Memory B cell (primary cell): Measurements from ENCODE around the gene MRPS14.
"Not testable (repeated sequence)": the region's sequence is repeated elsewhere in the genome, so short reads cannot be mapped to it uniquely, and the experiment has no call there.

Source experiments
- ATAC-seq: fragments of 150-1000 bp; cut with Tn5 transposase; 2 replicates; pipeline ENCODE4 v1.10.0; 2021; ENCODE audit warnings: low read depth, mild to moderate bottlenecking, moderate library complexity
- DNase-seq, 2 donors: peaks; one replicate each; pipeline ENCODE4 v3.0.0; 2022; ENCODE audit warnings: low spot score in 2 of 2
- H3K27ac Mint-ChIP-seq: one replicate; pipeline ENCODE4 v1.8.0; 2022; ENCODE audit warnings: mild to moderate bottlenecking, moderate library complexity, mixed read lengths
- H3K27me3 Mint-ChIP-seq: one replicate; pipeline ENCODE4 v1.8.0; 2022; ENCODE audit warnings: mixed read lengths
- H3K36me3 Mint-ChIP-seq: one replicate; pipeline ENCODE4 v1.8.0; 2022; ENCODE audit warnings: mild to moderate bottlenecking, mixed read lengths
- H3K4me1 Mint-ChIP-seq: one replicate; pipeline ENCODE4 v1.8.0; 2022; ENCODE audit warnings: mixed read lengths
- H3K4me3 Mint-ChIP-seq: one replicate; pipeline ENCODE4 v1.8.0; 2022; ENCODE audit warnings: mild to moderate bottlenecking, moderate library complexity, mixed read lengths
- H3K9me3 Mint-ChIP-seq: one replicate; pipeline ENCODE4 v1.8.0; 2022; ENCODE audit warnings: mixed read lengths

MRPS14 gene

DNA sequence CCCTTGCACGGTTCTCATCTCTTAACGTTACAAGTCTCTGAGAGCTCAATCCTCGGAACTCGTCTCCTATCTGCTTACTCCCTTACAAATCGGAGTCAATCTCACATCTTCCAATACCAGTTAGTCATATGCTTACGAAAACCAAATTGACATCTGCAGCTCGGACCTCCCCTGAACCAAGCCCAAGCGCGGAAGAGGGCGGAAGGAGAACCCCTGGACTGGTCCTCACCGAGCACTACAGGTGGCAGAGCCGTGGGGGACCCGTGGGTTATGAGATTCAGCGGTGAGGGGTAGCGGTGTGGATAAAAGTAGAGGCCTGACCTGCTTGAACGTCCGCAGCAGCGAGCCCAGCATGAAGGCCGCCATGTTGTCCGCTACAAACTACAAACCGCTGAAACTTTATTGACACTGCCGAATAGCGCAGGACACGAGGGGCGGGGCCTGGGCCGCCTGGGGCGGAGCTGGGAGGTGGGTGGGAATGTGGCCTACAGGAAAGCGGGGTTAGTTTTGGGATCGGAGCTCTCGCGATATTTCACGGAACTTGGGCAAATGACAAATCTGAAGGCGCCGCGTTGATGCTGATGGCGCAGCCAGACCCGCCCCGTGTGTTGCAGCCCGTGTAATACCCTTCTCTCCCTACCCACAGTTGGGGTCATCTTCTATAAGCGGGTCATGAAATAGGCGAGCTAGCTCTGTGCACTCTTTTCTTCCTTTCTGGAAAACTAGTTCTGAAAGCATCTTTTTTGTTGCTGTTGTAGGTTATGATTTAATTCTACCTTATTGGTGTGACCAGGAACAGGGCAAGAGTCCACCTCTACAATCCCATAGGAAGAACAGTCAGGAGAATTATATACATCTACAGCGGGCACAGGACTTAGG, at the start of gene MRPS14:
Gene MRPS14 (minus strand): TSS at position 383 of the 879 bp plus-strand sequence. CDS start 17 bp downstream, at position 366.
- H3K4me3 Mint-ChIP-seq, result peak within 1 kb of the TSS; percentile 94
- peak; percentile 93 to 96 for DNase-seq
- H3K4me1 Mint-ChIP-seq, result peaks cover 20% of the 10 kb centered on the region
- H3K27me3 Mint-ChIP-seq, result no peaks in the 10 kb centered on the region
- peak within 1 kb of the TSS; percentile 95 for H3K27ac Mint-ChIP-seq
- ATAC-seq, result peak; percentile 91
- H3K9me3 Mint-ChIP-seq, result peaks cover 1% of the 10 kb centered on the region
- H3K36me3 Mint-ChIP-seq, result peaks cover 4% of the 10 kb centered on the region

- DNase-seq (no peak), ATAC-seq (no peak)
- Mint-ChIP-seq H3K36me3 (no peaks in the 10 kb centered on the region), H3K4me3 (no peak overlapping the region), H3K27ac (no peak overlapping the region), H3K27me3 (peaks cover 21% of the 10 kb centered on the region), H3K4me1 (peaks cover 6% of the 10 kb centered on the region), H3K9me3 (no peaks in the 10 kb centered on the region)
Measured at GRCh38 chr1:175072099-175072951, 49.1 kb upstream of the MRPS14 start.

- H3K27me3 Mint-ChIP-seq, result peaks cover 23% of the 10 kb centered on the region
- no peak overlapping the region for H3K27ac Mint-ChIP-seq
- H3K36me3 Mint-ChIP-seq, result no peaks in the 10 kb centered on the region
- no peak for DNase-seq
- H3K4me1 Mint-ChIP-seq, result peaks cover 6% of the 10 kb centered on the region
- no peaks in the 10 kb centered on the region for H3K9me3 Mint-ChIP-seq
- no peak for ATAC-seq
- no peak overlapping the region for H3K4me3 Mint-ChIP-seq
Measured at GRCh38 chr1:175071276-175071943, 48.2 kb upstream of the MRPS14 start.

DNA sequence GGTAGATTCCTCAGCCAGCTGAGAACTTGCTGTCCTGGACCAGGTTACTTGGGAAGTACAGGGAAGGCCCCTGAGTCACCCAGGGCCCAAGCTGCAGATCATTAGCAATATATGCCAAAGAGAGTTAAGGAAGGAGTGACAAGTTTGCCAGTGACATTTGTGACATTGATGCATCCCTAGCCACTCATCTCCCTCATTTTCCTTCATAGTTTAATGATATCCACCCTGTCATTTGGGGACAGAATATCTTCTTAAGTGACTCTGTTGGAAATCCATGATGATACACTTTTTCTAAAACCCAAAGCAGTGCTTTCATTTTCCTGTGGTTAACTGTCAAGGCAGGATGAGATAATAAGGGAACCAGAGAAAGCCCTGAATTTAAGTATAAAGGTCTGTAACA, 47.6 kb upstream of the MRPS14 start:
- DNase-seq (no peak), ATAC-seq (no peak)
- no peak overlapping the region for H3K27ac Mint-ChIP-seq
- no peaks in the 10 kb centered on the region for H3K36me3 Mint-ChIP-seq
- H3K9me3 Mint-ChIP-seq, result no peaks in the 10 kb centered on the region
- H3K4me3 Mint-ChIP-seq, result no peak overlapping the region
- peaks cover 6% of the 10 kb centered on the region for H3K4me1 Mint-ChIP-seq
- H3K27me3 Mint-ChIP-seq, result peaks cover 24% of the 10 kb centered on the region

DNA sequence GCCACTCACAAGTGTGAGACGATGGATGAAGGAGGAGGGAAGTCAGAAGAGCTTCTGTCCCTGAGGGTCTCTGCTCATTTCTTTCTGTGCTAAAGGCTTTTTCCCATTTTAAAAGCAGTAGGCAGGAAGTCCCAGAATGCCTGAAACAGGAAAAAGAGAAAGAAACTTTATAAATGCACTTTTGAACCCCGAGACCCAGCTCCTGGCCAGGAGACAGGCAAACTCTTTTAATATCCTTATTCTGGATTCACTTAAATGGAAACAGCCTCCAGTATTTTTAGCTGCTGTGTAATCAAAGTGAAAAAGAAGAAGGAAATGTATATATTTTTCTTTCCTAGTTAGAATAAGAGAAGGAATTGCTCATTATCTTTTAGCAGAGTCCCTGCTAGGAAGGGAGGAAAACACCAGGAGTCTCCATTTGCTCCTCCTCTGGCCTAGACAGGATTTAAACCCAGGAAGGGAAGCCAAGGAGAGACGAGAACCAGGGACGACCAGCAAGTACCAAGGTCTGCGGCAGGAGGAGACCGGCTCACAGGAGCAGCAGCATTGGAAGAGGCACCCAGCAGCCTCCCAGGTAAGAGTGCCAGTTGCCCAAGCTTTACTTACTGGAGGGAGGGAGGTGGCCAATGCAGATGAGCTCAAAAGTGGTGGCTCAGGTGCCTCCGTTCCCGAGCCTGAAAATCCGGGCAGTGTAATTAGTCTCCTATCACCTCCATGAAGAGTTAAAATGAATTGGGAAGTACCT, 44.3 kb upstream of the MRPS14 start, which contains the start of gene TNN:
Gene TNN (plus strand): TSS at position 472 of the 745 bp plus-strand sequence. CDS start 9,586 bp downstream, outside the sequence.
- Mint-ChIP-seq H3K27me3 (peaks cover 14% of the 10 kb centered on the region), H3K27ac (no peak within 1 kb of the TSS), H3K4me1 (peaks cover 6% of the 10 kb centered on the region), H3K4me3 (no peak within 1 kb of the TSS), H3K36me3 (no peaks in the 10 kb centered on the region), H3K9me3 (no peaks in the 10 kb centered on the region)
- DNase-seq (no peak), ATAC-seq (no peak)

GRCh38 chr1:175062858-175063257, 39.6 kb upstream of the MRPS14 start:
- H3K27me3 Mint-ChIP-seq, result peaks cover 10% of the 10 kb centered on the region
- peaks cover 1% of the 10 kb centered on the region for H3K9me3 Mint-ChIP-seq
- ATAC-seq (no peak), DNase-seq (no peak)
- H3K36me3 Mint-ChIP-seq, result no peaks in the 10 kb centered on the region
- no peak overlapping the region for H3K4me3 Mint-ChIP-seq
- no peak overlapping the region for H3K27ac Mint-ChIP-seq
- no peaks in the 10 kb centered on the region for H3K4me1 Mint-ChIP-seq

GRCh38 chr1:175062339-175062738, 39.1 kb upstream of the MRPS14 start:
- Mint-ChIP-seq H3K27me3 (peaks cover 10% of the 10 kb centered on the region), H3K36me3 (no peaks in the 10 kb centered on the region), H3K9me3 (peaks cover 1% of the 10 kb centered on the region), H3K27ac (no peak overlapping the region), H3K4me3 (no peak overlapping the region), H3K4me1 (no peaks in the 10 kb centered on the region)
- no peak for ATAC-seq
- no peak for DNase-seq

- Mint-ChIP-seq H3K36me3 (peaks cover 3% of the 10 kb centered on the region), H3K4me1 (no peaks in the 10 kb centered on the region), H3K27ac (no peak overlapping the region), H3K27me3 (peaks cover 21% of the 10 kb centered on the region), H3K4me3 (no peak overlapping the region), H3K9me3 (peaks cover 4% of the 10 kb centered on the region)
- DNase-seq (no peak), ATAC-seq (no peak)
Measured at GRCh38 chr1:175054736-175055135, 31.5 kb upstream of the MRPS14 start.

DNA sequence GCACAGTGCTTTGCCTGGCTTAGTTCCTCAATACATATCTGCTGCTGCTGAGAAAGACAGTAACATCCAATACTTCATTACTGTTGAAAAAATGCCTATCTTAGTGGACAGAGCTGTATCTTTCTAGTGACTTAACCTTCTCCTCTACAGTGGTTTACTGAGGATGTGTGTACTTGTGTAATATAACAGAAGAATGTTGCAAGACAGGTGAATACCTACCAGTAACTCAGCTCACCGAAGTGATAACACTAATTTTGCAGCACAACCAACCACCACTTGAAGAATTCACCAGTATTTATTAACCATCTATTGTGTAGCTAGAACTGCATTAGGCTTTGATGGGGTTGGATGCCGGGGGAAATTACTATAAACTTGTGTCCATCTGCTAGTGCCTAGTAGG, 27.8 kb upstream of the MRPS14 start:
- Mint-ChIP-seq H3K27me3 (peaks cover 29% of the 10 kb centered on the region), H3K4me1 (no peaks in the 10 kb centered on the region), H3K9me3 (no peaks in the 10 kb centered on the region), H3K36me3 (no peaks in the 10 kb centered on the region), H3K4me3 (no peak overlapping the region), H3K27ac (no peak overlapping the region)
- no peak for DNase-seq
- no peak for ATAC-seq

DNA sequence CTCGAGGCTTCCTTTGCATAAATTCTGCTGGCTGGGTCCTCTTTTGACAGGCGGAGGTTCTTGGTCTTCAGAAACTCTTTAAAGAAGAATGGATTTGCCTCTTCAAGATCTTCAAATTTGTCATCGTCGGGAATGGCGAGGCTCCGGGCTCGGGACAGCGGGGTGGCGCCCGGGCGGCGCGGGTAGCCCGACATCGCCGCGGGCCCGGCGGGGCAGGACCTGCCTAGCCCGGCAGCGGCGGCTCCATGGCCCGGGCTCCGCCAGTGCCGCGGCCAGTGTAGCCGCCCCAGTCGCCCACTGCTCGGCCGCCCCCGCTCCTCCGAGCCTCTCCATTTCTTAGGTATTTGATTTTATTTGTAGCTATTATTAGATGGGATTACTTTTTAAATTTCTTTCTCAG, 22.3 kb upstream of the MRPS14 start:
- H3K27me3 Mint-ChIP-seq, result peaks cover 18% of the 10 kb centered on the region
- no peak overlapping the region for H3K4me3 Mint-ChIP-seq
- DNase-seq (no peak), ATAC-seq (no peak)
- no peaks in the 10 kb centered on the region for H3K4me1 Mint-ChIP-seq
- no peaks in the 10 kb centered on the region for H3K36me3 Mint-ChIP-seq
- no peaks in the 10 kb centered on the region for H3K9me3 Mint-ChIP-seq
- H3K27ac Mint-ChIP-seq, result no peak overlapping the region

DNA sequence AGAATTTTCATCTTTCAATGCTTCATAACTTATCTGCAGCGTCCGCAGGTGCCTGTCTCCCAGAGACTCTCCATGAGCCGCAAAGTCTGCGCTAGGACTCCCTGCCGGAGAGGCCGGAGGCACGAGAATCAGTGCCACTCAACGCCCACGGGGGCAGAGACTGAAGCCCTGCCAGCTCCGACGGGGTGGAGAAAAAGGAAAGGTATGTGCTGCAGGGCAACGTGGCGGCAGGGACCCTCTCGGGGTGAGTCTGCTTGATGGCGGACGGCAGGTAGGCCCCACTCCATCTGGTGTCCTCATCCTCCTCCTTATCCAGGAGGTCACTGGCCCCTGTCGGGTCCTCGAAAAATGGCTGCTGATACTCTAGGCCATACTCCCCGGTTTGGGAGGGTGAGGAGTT, 21.9 kb upstream of the MRPS14 start:
- Mint-ChIP-seq H3K9me3 (no peaks in the 10 kb centered on the region), H3K27ac (no peak overlapping the region), H3K27me3 (peaks cover 18% of the 10 kb centered on the region), H3K36me3 (no peaks in the 10 kb centered on the region), H3K4me1 (no peaks in the 10 kb centered on the region), H3K4me3 (no peak overlapping the region)
- ATAC-seq (no peak), DNase-seq (no peak)

DNA sequence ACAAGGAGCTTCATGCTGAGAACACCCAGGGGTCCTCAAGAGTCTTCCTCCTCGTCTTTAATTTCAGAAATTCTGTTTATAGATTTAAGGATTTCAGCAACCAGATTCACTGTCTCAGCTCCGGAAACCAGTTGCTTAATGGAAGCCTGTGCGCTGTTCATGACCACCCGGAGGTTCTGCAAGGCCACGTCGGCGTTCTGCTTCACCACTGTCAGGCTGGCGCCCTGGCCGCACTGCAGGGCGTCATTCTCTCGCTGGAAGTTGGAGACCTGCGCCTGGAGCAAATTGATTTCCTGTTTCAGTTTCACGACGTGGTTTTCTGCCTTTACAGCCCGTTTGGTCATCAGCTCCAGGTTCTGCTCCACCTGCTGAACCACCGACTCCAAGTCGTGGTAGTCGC, 21.4 kb upstream of the MRPS14 start:
- not testable (repeated sequence) for H3K4me3 Mint-ChIP-seq, H3K9me3 Mint-ChIP-seq
- H3K27me3 Mint-ChIP-seq, result peaks cover 17% of the 10 kb centered on the region

GRCh38 chr1:175043824-175044223, 20.6 kb upstream of the MRPS14 start:
- ATAC-seq (no peak), DNase-seq (no peak)
- Mint-ChIP-seq H3K4me3 (no peak overlapping the region), H3K36me3 (no peaks in the 10 kb centered on the region), H3K4me1 (no peaks in the 10 kb centered on the region), H3K27me3 (peaks cover 11% of the 10 kb centered on the region), H3K27ac (no peak overlapping the region), H3K9me3 (no peaks in the 10 kb centered on the region)

More for the DNA sequence above, 21.4 kb upstream of the MRPS14 start:
- H3K36me3 Mint-ChIP-seq, ATAC-seq, H3K27ac Mint-ChIP-seq, H3K4me1 Mint-ChIP-seq, DNase-seq: not testable (repeated sequence)
